ENCODE data around the gene GATA2. TPM values are rescaled to one million over a fixed set of nuclear protein-coding genes. Genes with fewer than 3 reads are reported as not detected.

The GATA2 gene
- total RNA-seq, 1 experiment from 2014 or later, result 18.6 TPM

DNA sequence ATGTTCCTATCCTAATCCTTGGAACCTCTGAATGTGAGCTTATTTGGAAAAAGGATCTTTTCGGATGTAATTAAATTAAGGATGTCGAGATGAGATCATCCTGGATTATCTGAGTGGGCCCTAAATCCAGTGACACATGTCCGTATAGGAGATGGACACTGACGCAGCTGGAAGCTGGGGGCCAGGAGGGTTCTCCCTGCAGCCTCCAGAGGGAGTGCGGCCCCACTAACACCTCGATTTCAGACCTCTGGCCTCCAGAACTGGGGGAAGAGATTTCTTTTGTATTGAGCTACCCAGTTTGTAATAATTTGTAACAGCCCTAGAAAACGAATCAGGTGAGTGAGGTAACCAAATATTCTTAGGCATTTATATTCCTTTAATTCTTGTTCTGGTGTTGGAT lies 28.8 kb downstream of the GATA2 start:
- intact Hi-C loops (cut with micrococcal nuclease), result no loop called here
- ChIA-PET RAD21 (ENCODE audit: low non-redundant PET in 1 of 2, low total read pairs in 2 of 2, uncharacterized antibody in 2 of 2, unreplicated experiment in 2 of 2) (no interaction called here), POLR2A (no interaction called here), CTCF (no interaction called here)
- Histone ChIP-seq H3K79me2 (ENCODE audit: insufficient read depth, low read length) (no peaks in the 10 kb centered on the region), H3K4me1 (ENCODE audit: control insufficient read depth in 1 of 2, insufficient read depth in 2 of 2, low read length in 2 of 2) (no peaks in the 10 kb centered on the region), H3K9ac (ENCODE audit: low read length) (no peak overlapping the region), H3K27me3 (ENCODE audit: insufficient read depth, low read length) (peaks cover 19% of the 10 kb centered on the region), H3K9me2 (ENCODE audit: insufficient read depth) (no peaks in the 10 kb centered on the region), H2AFZ (ENCODE audit: low read depth, low read length, poor library complexity, severe bottlenecking) (no peak overlapping the region), H4K20me1 (ENCODE audit: insufficient read depth) (no peaks in the 10 kb centered on the region), H3K36me3 (ENCODE audit: control insufficient read depth in 1 of 2, insufficient read depth in 2 of 2, low read length in 2 of 2) (no peaks in the 10 kb centered on the region), H3K4me2 (ENCODE audit: low read length) (no peak overlapping the region), H3K4me3 (replicated peaks in 1 of 2; ENCODE audit: low read depth in 1 of 2, low read length in 2 of 2) (no peak overlapping the region), H3K9me3 (ENCODE audit: control insufficient read depth in 1 of 2, insufficient read depth in 1 of 2, low read depth in 1 of 2, low read length in 2 of 2) (no peaks in the 10 kb centered on the region), H3K27ac (ENCODE audit: low read depth, low read length) (no peak overlapping the region)
- ATAC-seq (no peak), DNase-seq (ENCODE audit: low read depth, low spot score) (no peak)
- no peak for TF ChIP-seq SIN3A (IDR thresholded peaks at IDR 0.05; ENCODE audit: low read depth)
- no peak for TF ChIP-seq EGR1 (IDR thresholded peaks at IDR 0.05; ENCODE audit: low read depth)
- TF ChIP-seq FOSL1 (IDR thresholded peaks at IDR 0.05; ENCODE audit: low read depth), result no peak
- TF ChIP-seq ZFX (IDR thresholded peaks at IDR 0.05), result no peak
- TF ChIP-seq ZNF274 (IDR thresholded peaks at IDR 0.05; ENCODE audit: low read depth, low read length), result no peak
- no peak for TF ChIP-seq POLR2AphosphoS5 (IDR thresholded peaks at IDR 0.05; ENCODE audit: low read depth, low read length)
- TF ChIP-seq EZH2 (IDR thresholded peaks at IDR 0.05), result no peak
- no peak for TF ChIP-seq MAX (IDR thresholded peaks at IDR 0.05)
- TF ChIP-seq RAD21 (IDR thresholded peaks at IDR 0.05; ENCODE audit: low read depth), result no peak
- TF ChIP-seq ZBTB33 (IDR thresholded peaks at IDR 0.05; ENCODE audit: extremely low read depth, insufficient replicate concordance, low read length), result no peak
- no peak for TF ChIP-seq CEBPB (IDR thresholded peaks at IDR 0.05; ENCODE audit: low read depth)
- TF ChIP-seq EZH2phosphoT487 (IDR thresholded peaks at IDR 0.05; ENCODE audit: borderline replicate concordance), result no peak
- TF ChIP-seq, protein P1, sequence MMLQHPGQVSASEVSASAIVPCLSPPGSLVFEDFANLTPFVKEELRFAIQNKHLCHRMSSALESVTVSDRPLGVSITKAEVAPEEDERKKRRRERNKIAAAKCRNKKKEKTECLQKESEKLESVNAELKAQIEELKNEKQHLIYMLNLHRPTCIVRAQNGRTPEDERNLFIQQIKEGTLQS (IDR thresholded peaks at IDR 0.05), result no peak
- TF ChIP-seq, protein P2, sequence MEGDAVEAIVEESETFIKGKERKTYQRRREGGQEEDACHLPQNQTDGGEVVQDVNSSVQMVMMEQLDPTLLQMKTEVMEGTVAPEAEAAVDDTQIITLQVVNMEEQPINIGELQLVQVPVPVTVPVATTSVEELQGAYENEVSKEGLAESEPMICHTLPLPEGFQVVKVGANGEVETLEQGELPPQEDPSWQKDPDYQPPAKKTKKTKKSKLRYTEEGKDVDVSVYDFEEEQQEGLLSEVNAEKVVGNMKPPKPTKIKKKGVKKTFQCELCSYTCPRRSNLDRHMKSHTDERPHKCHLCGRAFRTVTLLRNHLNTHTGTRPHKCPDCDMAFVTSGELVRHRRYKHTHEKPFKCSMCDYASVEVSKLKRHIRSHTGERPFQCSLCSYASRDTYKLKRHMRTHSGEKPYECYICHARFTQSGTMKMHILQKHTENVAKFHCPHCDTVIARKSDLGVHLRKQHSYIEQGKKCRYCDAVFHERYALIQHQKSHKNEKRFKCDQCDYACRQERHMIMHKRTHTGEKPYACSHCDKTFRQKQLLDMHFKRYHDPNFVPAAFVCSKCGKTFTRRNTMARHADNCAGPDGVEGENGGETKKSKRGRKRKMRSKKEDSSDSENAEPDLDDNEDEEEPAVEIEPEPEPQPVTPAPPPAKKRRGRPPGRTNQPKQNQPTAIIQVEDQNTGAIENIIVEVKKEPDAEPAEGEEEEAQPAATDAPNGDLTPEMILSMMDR (IDR thresholded peaks at IDR 0.05 in 2 of 3, conservative IDR thresholded peaks at IDR 0.05 in 1 of 3; ENCODE audit: borderline replicate concordance in 1 of 3, insufficient read depth in 1 of 3, low read depth in 2 of 3, low read length in 2 of 3), result no peak
- no TSS peak for BruUV-seq (replicated peaks)
